Endothelial cell of umbilical vein (primary cell): ENCODE results near the gene PNPLA3. TPM values are rescaled to one million over a fixed set of nuclear protein-coding genes. Genes with fewer than 3 reads are reported as not detected.
"Not testable (repeated sequence)": the region's sequence is repeated elsewhere in the genome, so short reads cannot be mapped to it uniquely, and the experiment has no call there.

Source experiments
- BruUV-seq: library from RNA; stranded (reverse); fragments of 400-500 nt; replicated peaks from 2 replicates; lab custom pipeline; 2021; lab: Mats Ljungman, UMichigan
- CTCF ChIA-PET: fragments of 300-600, 350-600 bp; sonication (Branson Sonifier 250); formaldehyde crosslinking; loops from one replicate; lab custom pipeline; 2021; ENCODE audit warnings: antibody characterized with exemption, inconsistent platforms; lab: Charles Lee
- POLR2A ChIA-PET: fragments of 300-600, 350-600 bp; sonication (Branson Sonifier 250); formaldehyde crosslinking; loops from one replicate; lab custom pipeline; 2021; ENCODE audit warnings: antibody characterized with exemption, inconsistent platforms; lab: Charles Lee
- DNase-seq: peaks from one replicate; pipeline ENCODE4 v3.0.0-alpha.2; 2011; ENCODE audit warnings: low read depth, low spot score
- FAIRE-seq: peaks from 2 replicates; lab custom pipeline; 2011; peaks lifted over from hg19 to GRCh38; lab: Jason Lieb, UNC
- H2AFZ ChIP-seq: 2 replicates; pipeline ENCODE4 v1.6.0; 2012; ENCODE audit warnings: low read depth, low read length, control low read depth, inconsistent platforms
- H3K27ac ChIP-seq: 2 replicates; pipeline ENCODE4 v1.5.1; 2011; ENCODE audit warnings: low read depth, mild to moderate bottlenecking, control low read depth, low read length, moderate library complexity; ENCODE audit not compliant: insufficient read depth
- H3K27me3 ChIP-seq, 2 experiments: 2 replicates each; pipeline versions ENCODE4 v1.6.0 to v1.6.1; 2011; ENCODE audit warnings: low read length in 2 of 2, mixed read lengths in 1 of 2; ENCODE audit not compliant: control insufficient read depth in 2 of 2, insufficient read depth in 2 of 2
- H3K36me3 ChIP-seq, 2 experiments: 2 replicates in 1 of 2; 3 replicates in 1 of 2; pipeline ENCODE4 v1.5.1; 2011; ENCODE audit warnings: low read length in 2 of 2, mild to moderate bottlenecking in 1 of 2, moderate library complexity in 1 of 2; ENCODE audit not compliant: control insufficient read depth in 2 of 2, insufficient read depth in 2 of 2; ENCODE audit errors: extremely low read depth in 1 of 2
- H3K4me1 ChIP-seq: 3 replicates; pipeline ENCODE4 v1.5.1; 2011; ENCODE audit warnings: mild to moderate bottlenecking, low read length; ENCODE audit not compliant: control insufficient read depth, insufficient read depth; ENCODE audit errors: extremely low read depth
- H3K4me2 ChIP-seq: 2 replicates; pipeline ENCODE4 v1.6.1; 2011; ENCODE audit warnings: low read length, control low read depth, mixed read lengths; ENCODE audit not compliant: insufficient read depth
- H3K4me3 ChIP-seq, 3 experiments: fragments of 200-600 bp in 1 of 3; sonication (generic), shearing (Covaris generic) in 1 of 3; replicated peaks in 1 of 3; 2 replicates each; pipeline ENCODE4 v1.5.1; 2011 to 2016; ENCODE audit warnings: control low read depth in 3 of 3, low read length in 3 of 3, mild to moderate bottlenecking in 2 of 3, inconsistent platforms in 1 of 3, low read depth in 1 of 3, moderate library complexity in 1 of 3; ENCODE audit not compliant: insufficient read depth in 1 of 3
- H3K79me2 ChIP-seq: 2 replicates; pipeline ENCODE4 v1.6.0; 2012; ENCODE audit warnings: low read length, inconsistent platforms; ENCODE audit not compliant: control insufficient read depth, insufficient read depth
- H3K9ac ChIP-seq: replicated peaks from 2 replicates; pipeline ENCODE3; 2011; ENCODE audit warnings: low read length, control low read depth; ENCODE audit not compliant: insufficient read depth; ENCODE audit errors: extremely low read depth
- H3K9me1 ChIP-seq: replicated peaks from 3 replicates; pipeline ENCODE4 v1.6.0; 2011; ENCODE audit warnings: mild to moderate bottlenecking, low read length; ENCODE audit not compliant: control insufficient read depth, insufficient read depth; ENCODE audit errors: extremely low read depth
- H3K9me3 ChIP-seq: replicated peaks from 2 replicates; pipeline ENCODE4 v1.5.1; 2012; ENCODE audit warnings: low read length, inconsistent platforms; ENCODE audit not compliant: control insufficient read depth, insufficient read depth
- H4K20me1 ChIP-seq: replicated peaks from 2 replicates; pipeline ENCODE3; 2011; ENCODE audit warnings: mild to moderate bottlenecking, low read length; ENCODE audit not compliant: control insufficient read depth, insufficient read depth; ENCODE audit errors: extremely low read depth
- CTCF ChIP-seq, 2 donors: IDR thresholded peaks; 1 replicate in 1 of 2; 2 replicates in 1 of 2; pipeline ENCODE4 v1.5.1; 2011; ENCODE audit warnings: low read length in 2 of 2, mild to moderate bottlenecking in 2 of 2, moderate library complexity in 2 of 2, control low read depth in 1 of 2, inconsistent platforms in 1 of 2, low read depth in 1 of 2; ENCODE audit not compliant: insufficient read depth in 1 of 2; ENCODE audit errors: extremely low read depth in 1 of 2
- EZH2 ChIP-seq: IDR thresholded peaks from 2 replicates; pipeline ENCODE4 v1.6.1; 2012; ENCODE audit warnings: borderline replicate concordance, low read depth, mild to moderate bottlenecking, moderate library complexity, low read length, inconsistent platforms; ENCODE audit not compliant: severe bottlenecking
- FOS ChIP-seq: IDR thresholded peaks from 2 replicates; pipeline ENCODE4 v1.6.1; 2011; ENCODE audit warnings: mild to moderate bottlenecking, low read length, moderate library complexity, borderline replicate concordance; ENCODE audit not compliant: insufficient read depth
- GATA2 ChIP-seq: IDR thresholded peaks from 2 replicates; pipeline ENCODE4 v1.7.0; 2011; ENCODE audit warnings: low read depth, mild to moderate bottlenecking, moderate library complexity, mixed read lengths, low read length; ENCODE audit not compliant: insufficient read length, insufficient read depth
- JUN ChIP-seq: IDR thresholded peaks from 2 replicates; pipeline ENCODE4 v1.6.1; 2011; ENCODE audit warnings: borderline replicate concordance, low read depth; ENCODE audit not compliant: insufficient read length, insufficient read depth
- MAX ChIP-seq: IDR thresholded peaks from 2 replicates; pipeline ENCODE4 v1.6.1; 2011; ENCODE audit not compliant: insufficient read depth, insufficient read length
- MYC ChIP-seq: IDR thresholded peaks from one replicate; pipeline ENCODE4 v1.6.1; 2011; ENCODE audit warnings: mild to moderate bottlenecking, low read depth, low read length
- POLR2A ChIP-seq: IDR thresholded peaks from 2 replicates; pipeline ENCODE4 v1.6.1; 2012; ENCODE audit warnings: low read depth, mild to moderate bottlenecking, control low read depth, low read length
- POLR2AphosphoS5 ChIP-seq: IDR thresholded peaks from 2 replicates; pipeline ENCODE4 v1.6.1; 2012; ENCODE audit warnings: low read depth, mild to moderate bottlenecking, control low read depth, low read length, moderate library complexity; ENCODE audit not compliant: insufficient read depth
- dilution Hi-C: fragments of 300-500 bp; cut with MboI; formaldehyde crosslinking; loops from one replicate; pipeline ENCODE4 v1.15.0; 2019; ENCODE audit warnings: low sequenced_read_pairs; ENCODE audit not compliant: extremely low pct_ligation_motif_present
- intact Hi-C: fragments of 100-400 bp; cut with micrococcal nuclease; formaldehyde crosslinking; loops from one replicate; pipeline ENCODE4 v1.10.0; 2022
- polyA plus RNA-seq, 4 experiments: library from polyadenylated mRNA; depleted of rRNA in 3 of 4; stranded (reverse) in 3 of 4; unstranded in 1 of 4; fragments of >200 nt; gene quantifications; 2 replicates each; pipeline versions ENCODE4 v1.2.1 to v1.2.3, GENCODE V29; 2011 to 2012; ENCODE audit warnings: missing spikeins in 1 of 4
- total RNA-seq: library from RNA; stranded (reverse); gene quantifications from 2 replicates; pipeline ENCODE4 v1.2.3, GENCODE V29; 2021

PNPLA3 gene
- total and polyA plus RNA-seq, 2 donors (not counting 3 experiments of a cell fraction or from before 2014, with no cell fraction given): 5.3 to 12.3 TPM

- TF ChIP-seq CTCF (IDR thresholded peaks at IDR 0.05; ENCODE audit: extremely low read depth in 1 of 2, insufficient read depth in 1 of 2, low read depth in 1 of 2, low read length in 2 of 2): peak in 1 of 2 donors; percentile 13
- H3K79me2 ChIP-seq, dilution Hi-C loops, intact Hi-C loops, H2AFZ ChIP-seq, POLR2A ChIA-PET, H4K20me1 ChIP-seq, H3K27ac ChIP-seq, H3K9ac ChIP-seq, H3K36me3 ChIP-seq, H3K4me2 ChIP-seq, DNase-seq, BruUV-seq, H3K9me3 ChIP-seq, H3K27me3 ChIP-seq, H3K4me3 ChIP-seq, FAIRE-seq, H3K4me1 ChIP-seq, H3K9me1 ChIP-seq: not testable (repeated sequence)
- CTCF ChIA-PET: interaction anchor here (1.5 to 1.9 kb wide), 2 partner anchors 21 to 27 kb away, joined by 3 to 12 read pairs; no protein-coding TSS in a partner anchor
Observed at GRCh38 chr22:43904412-43904811, 19.2 kb upstream of the PNPLA3 start.

- no peak for TF ChIP-seq MYC
- TF ChIP-seq POLR2A: no peak
- TF ChIP-seq GATA2: no peak
- TF ChIP-seq MAX: no peak
- no peak for TF ChIP-seq EZH2
- TF ChIP-seq CTCF (IDR thresholded peaks at IDR 0.05; ENCODE audit: extremely low read depth in 1 of 2, insufficient read depth in 1 of 2, low read depth in 1 of 2, low read length in 2 of 2): no peak
- no peak for TF ChIP-seq POLR2AphosphoS5
- no peak for TF ChIP-seq JUN
- no peak for TF ChIP-seq FOS
- intact Hi-C loops: no loop called here
- no peaks in the 10 kb centered on the region for H3K27me3 ChIP-seq
- no peaks in the 10 kb centered on the region for H3K4me1 ChIP-seq
- no TSS peak for BruUV-seq
- H3K79me2 ChIP-seq: no peaks in the 10 kb centered on the region
- no peak overlapping the region for H2AFZ ChIP-seq
- no peaks in the 10 kb centered on the region for H4K20me1 ChIP-seq
- H3K27ac ChIP-seq: no peak overlapping the region
- FAIRE-seq: no peak
- H3K4me3 ChIP-seq: no peak overlapping the region
- no peaks in the 10 kb centered on the region for H3K36me3 ChIP-seq
- dilution Hi-C loops: no loop called here
- no peaks in the 10 kb centered on the region for H3K9me1 ChIP-seq
- DNase-seq: no peak
- no peak overlapping the region for H3K4me2 ChIP-seq
- ChIA-PET CTCF (interaction anchor here (1.1 kb wide), 1 partner anchor 40 kb away, joined by 8 read pairs; no protein-coding TSS in a partner anchor), POLR2A (no interaction called here)
- no peaks in the 10 kb centered on the region for H3K9me3 ChIP-seq
- H3K9ac ChIP-seq: no peak overlapping the region
Observed at GRCh38 chr22:43905681-43906080, 17.9 kb upstream of the PNPLA3 start.
